HepG2 (cell line): ENCODE data around the gene IRF3. TPM values are rescaled to one million over a fixed set of nuclear protein-coding genes. Genes with fewer than 3 reads are reported as not detected.

Experiments used
- ATF4 ChIP-seq, 2 experiments: fragments of 450-650 bp in 1 of 2; sonication (generic) in 1 of 2; formaldehyde crosslinking; IDR thresholded peaks; 2 replicates each; pipeline versions ENCODE4 v1.5.0 to v1.8.0; 2020 to 2022; ENCODE audit warnings: mild to moderate bottlenecking in 1 of 2, missing genetic modification reagents in 1 of 2
- BCL3 ChIP-seq: sonication (generic); formaldehyde crosslinking; IDR thresholded peaks from 2 replicates; pipeline ENCODE4 v1.5.1; 2020; ENCODE audit warnings: mild to moderate bottlenecking, missing genetic modification reagents, moderate library complexity
- E2F1 ChIP-seq: sonication (generic); formaldehyde crosslinking; IDR thresholded peaks from 2 replicates; pipeline ENCODE4 v1.5.0; 2020; ENCODE audit warnings: missing genetic modification reagents
- HOXA5 ChIP-seq: sonication (generic); formaldehyde crosslinking; IDR thresholded peaks from 2 replicates; pipeline ENCODE4 v1.4.0; 2020; ENCODE audit warnings: missing genetic modification reagents
- IRF2 ChIP-seq: IDR thresholded peaks from 2 replicates; pipeline ENCODE4 v1.6.1; 2018; ENCODE audit warnings: missing genetic modification reagents, missing compliant biosample characterization
- KDM1A ChIP-seq: IDR thresholded peaks from 2 replicates; pipeline ENCODE4 v1.6.1; 2016; ENCODE audit warnings: missing compliant biosample characterization
- NAIF1 ChIP-seq: sonication (generic); formaldehyde crosslinking; IDR thresholded peaks from 2 replicates; pipeline ENCODE4 v1.5.0; 2020; ENCODE audit warnings: mild to moderate bottlenecking, missing genetic modification reagents, borderline replicate concordance
- NR3C1 ChIP-seq: sonication (generic); formaldehyde crosslinking; IDR thresholded peaks from 2 replicates; pipeline ENCODE4 v1.4.0; 2020; ENCODE audit warnings: missing genetic modification reagents
- RXRB ChIP-seq: IDR thresholded peaks from 2 replicates; pipeline ENCODE4 v1.6.1; 2016; ENCODE audit warnings: borderline replicate concordance, missing genetic modification reagents, missing compliant biosample characterization
- SALL1 ChIP-seq: sonication (generic); formaldehyde crosslinking; IDR thresholded peaks from 2 replicates; pipeline ENCODE4 v1.8.0; 2022; ENCODE audit warnings: mild to moderate bottlenecking, missing genetic modification reagents
- SMYD3 ChIP-seq: sonication (generic); formaldehyde crosslinking; IDR thresholded peaks from 2 replicates; pipeline ENCODE4 v1.8.1; 2023; ENCODE audit warnings: mild to moderate bottlenecking, missing genetic modification reagents
- SP1 ChIP-seq, 2 experiments: fragments of 450-650 bp in 1 of 2; sonication (generic) in 1 of 2; formaldehyde crosslinking in 1 of 2; IDR thresholded peaks; 2 replicates each; pipeline versions ENCODE4 v1.4.0 to v1.6.1; 2016 to 2020; ENCODE audit warnings: missing genetic modification reagents in 1 of 2
- SRY ChIP-seq: sonication (generic); formaldehyde crosslinking; IDR thresholded peaks from 2 replicates; pipeline ENCODE4 v1.8.0; 2022; ENCODE audit warnings: mild to moderate bottlenecking, missing genetic modification reagents
- STAG1 ChIP-seq: sonication (generic); formaldehyde crosslinking; IDR thresholded peaks from 2 replicates; pipeline ENCODE4 v1.4.0; 2020; ENCODE audit warnings: missing genetic modification reagents
- ZNF512 ChIP-seq: sonication (generic); formaldehyde crosslinking; IDR thresholded peaks from 2 replicates; pipeline ENCODE4 v1.4.0; 2020; ENCODE audit warnings: mild to moderate bottlenecking, missing genetic modification reagents
- ZNF724P ChIP-seq: sonication (generic); formaldehyde crosslinking; IDR thresholded peaks from 2 replicates; pipeline ENCODE4 v1.8.0; 2022; ENCODE audit warnings: missing genetic modification reagents, borderline replicate concordance
- ZNF83 ChIP-seq: sonication (generic); formaldehyde crosslinking; IDR thresholded peaks from 2 replicates; pipeline ENCODE4 v1.4.0; 2020; ENCODE audit warnings: missing genetic modification reagents, mild to moderate bottlenecking, borderline replicate concordance
- ZSCAN12 ChIP-seq: sonication (generic); formaldehyde crosslinking; IDR thresholded peaks from 2 replicates; pipeline ENCODE4 v1.9.0; 2021; ENCODE audit warnings: mild to moderate bottlenecking, missing genetic modification reagents
- ZSCAN31 ChIP-seq: sonication (generic); formaldehyde crosslinking; IDR thresholded peaks from 2 replicates; pipeline ENCODE4 v1.5.0; 2020; ENCODE audit warnings: low read depth, mild to moderate bottlenecking, missing genetic modification reagents
- polyA plus RNA-seq, 8 experiments: library from polyadenylated mRNA; depleted of rRNA in 3 of 8; stranded (reverse) in 7 of 8; unstranded in 1 of 8; fragments of >200 nt; fragmentation: Illumina TruSeq in 4 of 8; extraction: Trizol in 4 of 8; gene quantifications; 2 replicates each; pipeline versions ENCODE4 v1.2.1 to v1.2.3, GENCODE V29; 2011 to 2016; ENCODE audit warnings: low read depth in 4 of 8, missing spikeins in 1 of 8, mixed read lengths in 1 of 8; ENCODE audit not compliant: insufficient read depth in 1 of 8
- total RNA-seq, 5 experiments: library from RNA; depleted of rRNA; stranded (reverse); fragments of >200 nt; fragmentation: Illumina TruSeq; extraction: Trizol; gene quantifications; 2 replicates each; pipeline ENCODE4 v1.2.3, GENCODE V29; 2016; ENCODE audit warnings: low read depth in 1 of 5
- TF ChIP-seq, protein P1 (sequence below): sonication (generic); formaldehyde crosslinking; IDR thresholded peaks from 2 replicates; pipeline ENCODE4 v1.5.1; 2020; ENCODE audit warnings: missing genetic modification reagents, mild to moderate bottlenecking, borderline replicate concordance

IRF3 gene
- total and polyA plus RNA-seq, 2 of the 13 experiments (the other 11 are each of a cell fraction or from before 2014, with no cell fraction given): 61.9 to 65.5 TPM

GRCh38 chr19:49640113-49640898, 25.4 kb downstream of the IRF3 start, which contains the start of gene RRAS (continued):
- TF ChIP-seq E2F1 (CRISPR knock-in tag) (0 out of 2 replicates have a peak, but pooled peaks have one; percentile 56), ZNF83 (no peak), STAG1 (CRISPR knock-in tag) (no peak), NR3C1 (CRISPR knock-in tag) (no peak), ZSCAN31 (0 out of 2 replicates have a peak, but pooled peaks have one; percentile 55), KDM1A (CRISPR knock-in tag) (0 out of 2 replicates have a peak, but pooled peaks have one; percentile 21), HOXA5 (CRISPR knock-in tag) (peak; percentile 48; the same call in 1 of the 2 replicates), BCL3 (CRISPR knock-in tag) (peak; percentile 80; the same call in 1 of the 2 replicates), IRF2 (peak; percentile 51; the same call in 1 of the 2 replicates), RXRB (peak; percentile 78), SRY (no peak), ZNF724P (no peak), SP1 (IDR thresholded peaks at IDR 0.05) (no peak), SP1 (CRISPR knock-in tag; IDR thresholded peaks at IDR 0.05) (peak; percentile 84), ZSCAN12 (no peak), SALL1 (CRISPR knock-in tag) (peak; percentile 83), ZNF512 (no peak), NAIF1 (peak; percentile 38; the same call in 1 of the 2 replicates), SMYD3 (CRISPR knock-in tag) (no peak), ATF4 (CRISPR knock-in tag; IDR thresholded peaks at IDR 0.05) (no peak)
- TF ChIP-seq, protein P1, sequence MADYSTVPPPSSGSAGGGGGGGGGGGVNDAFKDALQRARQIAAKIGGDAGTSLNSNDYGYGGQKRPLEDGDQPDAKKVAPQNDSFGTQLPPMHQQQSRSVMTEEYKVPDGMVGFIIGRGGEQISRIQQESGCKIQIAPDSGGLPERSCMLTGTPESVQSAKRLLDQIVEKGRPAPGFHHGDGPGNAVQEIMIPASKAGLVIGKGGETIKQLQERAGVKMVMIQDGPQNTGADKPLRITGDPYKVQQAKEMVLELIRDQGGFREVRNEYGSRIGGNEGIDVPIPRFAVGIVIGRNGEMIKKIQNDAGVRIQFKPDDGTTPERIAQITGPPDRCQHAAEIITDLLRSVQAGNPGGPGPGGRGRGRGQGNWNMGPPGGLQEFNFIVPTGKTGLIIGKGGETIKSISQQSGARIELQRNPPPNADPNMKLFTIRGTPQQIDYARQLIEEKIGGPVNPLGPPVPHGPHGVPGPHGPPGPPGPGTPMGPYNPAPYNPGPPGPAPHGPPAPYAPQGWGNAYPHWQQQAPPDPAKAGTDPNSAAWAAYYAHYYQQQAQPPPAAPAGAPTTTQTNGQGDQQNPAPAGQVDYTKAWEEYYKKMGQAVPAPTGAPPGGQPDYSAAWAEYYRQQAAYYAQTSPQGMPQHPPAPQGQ (CRISPR knock-in tag): no peak
